Stimulated activated CD8-positive, alpha-beta memory T cell treated with anti-CD3 and anti-CD28 coated beads, Interleukin-4, amount 100 ng/mL, for 4 hours (primary cell): ENCODE data around the gene ZC2HC1B.
"Not testable (repeated sequence)": the region's sequence is repeated elsewhere in the genome, so short reads cannot be mapped to it uniquely, and the experiment has no call there.

Source experiments
- DNase-seq, 2 donors: peaks; one replicate each; pipeline ENCODE4 v3.0.0-alpha.2; 2020; ENCODE audit warnings: low read depth in 2 of 2, low spot score in 1 of 2

ZC2HC1B gene

GRCh38 chr6:143867236-143867635 lies 3.0 kb downstream of the ZC2HC1B start:
- no peak for DNase-seq

GRCh38 chr6:143868808-143869207 lies 4.5 kb downstream of the ZC2HC1B start:
- not testable (repeated sequence) for DNase-seq

- not testable (repeated sequence) for DNase-seq
Measured at GRCh38 chr6:143871202-143871730, 7.0 kb downstream of the ZC2HC1B start.

- DNase-seq = no peak
Measured at GRCh38 chr6:143872201-143872600, 7.9 kb downstream of the ZC2HC1B start.

GRCh38 chr6:143873600-143873999 lies 9.3 kb downstream of the ZC2HC1B start:
- DNase-seq = not testable (repeated sequence)

GRCh38 chr6:143874503-143874902 lies 10.2 kb downstream of the ZC2HC1B start:
- not testable (repeated sequence) for DNase-seq

- no peak for DNase-seq
Measured at GRCh38 chr6:143877584-143878271, 13.5 kb downstream of the ZC2HC1B start.

GRCh38 chr6:143878272-143878760 lies 14.0 kb downstream of the ZC2HC1B start:
- no peak for DNase-seq

- no peak for DNase-seq
Measured at GRCh38 chr6:143880412-143880811, 16.1 kb downstream of the ZC2HC1B start.

- no peak for DNase-seq
Measured at GRCh38 chr6:143882401-143882930, 18.2 kb downstream of the ZC2HC1B start.

- no peak for DNase-seq
Measured at GRCh38 chr6:143884216-143884900, 20.1 kb downstream of the ZC2HC1B start.

- DNase-seq = no peak
Measured at GRCh38 chr6:143885116-143885515, 20.8 kb downstream of the ZC2HC1B start.

- DNase-seq = no peak
Measured at GRCh38 chr6:143894655-143895054, 30.4 kb downstream of the ZC2HC1B start.

- no peak for DNase-seq
Measured at GRCh38 chr6:143896126-143896860, 32.0 kb downstream of the ZC2HC1B start.

- no peak for DNase-seq
Measured at GRCh38 chr6:143900358-143900757, 36.1 kb downstream of the ZC2HC1B start.

GRCh38 chr6:143901885-143902750 lies 37.8 kb downstream of the ZC2HC1B start:
- no peak for DNase-seq

- no peak for DNase-seq
Measured at GRCh38 chr6:143902827-143903226, 38.6 kb downstream of the ZC2HC1B start.

GRCh38 chr6:143911028-143911427 lies 46.8 kb downstream of the ZC2HC1B start:
- no peak for DNase-seq

GRCh38 chr6:143912671-143913070 lies 48.4 kb downstream of the ZC2HC1B start:
- DNase-seq = no peak

- DNase-seq = not testable (repeated sequence)
Measured at GRCh38 chr6:143917026-143917425, 52.8 kb downstream of the ZC2HC1B start.
